HT-29 (cell line): ENCODE data around the gene RANBP1. TPM values are rescaled to one million over a fixed set of nuclear protein-coding genes. Genes with fewer than 3 reads are reported as not detected.

Experiments
- DNase-seq: peaks from one replicate; pipeline ENCODE4 v3.0.0-alpha.2; 2015; ENCODE audit warnings: low spot score
- small RNA-seq: library from RNA; depleted of rRNA; stranded (forward); fragments of <200 nt; gene quantifications from one replicate; pipeline ENCODE3, GENCODE V24; 2014
- total RNA-seq: library from RNA; depleted of rRNA; stranded (reverse); fragments of >200 nt; shearing (Covaris generic); gene quantifications from 2 replicates; pipeline ENCODE4 v1.2.3, GENCODE V29; 2014; rRNA removed

RANBP1 gene
- total RNA-seq, 1 experiment from 2014 or later, result 978 TPM

DNA sequence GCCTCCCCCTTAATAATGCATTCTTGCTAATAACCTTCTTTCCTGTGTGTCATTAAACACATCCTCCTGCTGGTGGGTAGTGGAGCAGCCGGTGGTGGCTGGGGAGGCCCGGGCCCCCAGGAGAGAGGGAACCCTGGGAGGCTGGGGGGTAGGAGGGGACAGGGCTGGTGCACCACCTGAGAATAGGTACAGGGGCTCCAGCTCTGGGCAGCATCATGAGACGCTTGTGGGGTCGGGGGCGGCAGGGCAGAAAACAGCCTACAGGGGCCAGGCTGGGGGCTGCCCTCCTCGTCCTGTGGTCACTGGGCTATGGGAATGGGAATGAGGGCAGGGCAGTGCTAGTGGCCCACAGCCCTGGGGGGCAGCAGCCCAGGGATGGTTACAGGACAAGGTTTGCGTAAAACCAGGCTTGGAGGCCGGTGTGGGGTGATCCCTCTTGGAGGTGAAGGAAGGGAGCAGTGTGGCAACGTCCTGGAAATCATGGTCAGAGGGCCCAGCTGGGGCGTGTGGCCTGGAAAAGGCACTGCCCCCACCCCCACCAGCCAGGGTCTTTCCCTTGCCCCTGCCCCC is 53.4 kb downstream of the RANBP1 start:
- DNase-seq, result no peak

DNA sequence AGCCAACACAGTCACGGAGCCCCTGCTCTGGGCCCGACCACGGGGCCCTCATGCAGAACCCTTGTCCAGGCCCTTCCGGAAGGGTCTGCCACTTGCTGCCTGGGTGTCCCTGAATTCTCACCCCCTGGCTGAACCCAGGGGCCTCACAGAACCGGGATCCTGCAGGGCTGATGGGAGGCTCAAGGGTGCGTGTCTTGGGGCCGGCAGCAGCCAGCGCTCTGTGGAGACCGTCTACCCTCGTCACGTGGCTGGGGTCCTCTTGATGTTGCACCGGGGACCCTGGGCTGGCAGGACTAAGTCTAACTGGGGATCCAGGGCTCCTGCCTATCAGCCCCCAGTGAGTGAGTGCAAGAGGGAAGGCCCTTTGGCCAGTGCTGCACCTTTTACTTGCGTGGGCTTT is 54.3 kb downstream of the RANBP1 start:
- no peak for DNase-seq

DNA sequence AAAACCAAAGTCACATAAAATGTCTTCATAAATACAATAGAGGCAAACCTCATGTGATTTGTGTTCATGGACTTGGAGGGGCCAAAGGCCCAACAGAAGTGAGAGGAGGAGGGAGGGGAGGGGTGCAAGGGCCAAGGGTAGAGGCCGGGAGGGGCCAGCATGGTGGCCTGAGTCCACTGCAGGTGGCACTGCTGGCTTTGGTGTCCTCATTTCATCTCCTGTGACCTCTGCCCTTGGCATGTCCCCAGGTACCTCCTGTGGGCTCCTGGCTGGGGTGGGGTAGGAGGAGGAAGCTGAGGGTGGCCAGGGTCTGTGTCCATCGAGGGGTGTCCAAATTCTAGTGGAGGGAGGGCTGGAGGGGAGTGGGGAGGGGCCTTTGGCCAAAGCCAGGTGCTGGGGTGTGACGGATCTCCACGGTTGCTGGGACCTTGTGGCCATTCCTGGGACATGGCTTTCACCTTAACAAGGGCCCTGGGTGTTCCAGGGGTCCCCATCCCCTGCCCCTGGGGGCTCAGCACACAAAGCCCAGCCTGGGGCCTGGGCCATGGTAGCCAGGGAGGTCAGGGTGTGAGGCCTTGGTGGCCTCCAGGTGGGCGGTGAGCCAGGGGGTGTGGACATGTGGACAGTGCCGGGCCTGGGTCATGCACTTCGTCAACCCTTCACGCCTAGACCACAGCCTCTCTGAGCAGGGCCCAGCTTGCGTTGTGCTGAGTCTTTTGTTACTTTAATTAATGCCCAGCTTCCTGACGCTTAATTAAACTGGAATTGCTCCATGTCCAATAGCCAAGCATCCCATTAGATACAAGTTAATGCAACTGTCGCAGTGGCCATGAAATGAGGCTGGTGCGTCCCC is 55.6 kb downstream of the RANBP1 start:
- DNase-seq, result no peak

DNA sequence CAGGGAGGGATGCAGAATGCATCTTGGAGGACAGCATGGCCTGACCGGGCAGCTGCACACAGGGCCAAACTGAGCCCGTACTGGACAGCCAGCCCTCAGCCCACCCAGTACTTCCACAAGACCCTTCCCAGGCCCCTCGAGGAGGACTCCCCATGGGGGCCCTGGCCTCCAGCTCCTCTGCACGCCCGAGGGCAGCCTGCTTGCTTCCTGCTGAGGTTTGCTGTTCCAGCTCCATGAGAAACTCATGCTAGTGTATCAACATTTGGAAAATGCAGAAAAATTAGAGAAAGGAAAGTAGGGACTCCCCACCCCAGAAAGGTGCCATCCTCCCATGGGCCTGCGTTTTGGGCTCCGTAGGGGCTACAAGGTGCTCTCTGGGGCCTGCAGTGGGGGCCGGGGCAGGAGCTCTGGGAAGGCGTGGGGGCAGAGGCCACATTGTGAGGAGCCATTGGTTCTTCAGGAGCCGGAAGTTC is 56.3 kb downstream of the RANBP1 start:
- DNase-seq, result no peak

DNA sequence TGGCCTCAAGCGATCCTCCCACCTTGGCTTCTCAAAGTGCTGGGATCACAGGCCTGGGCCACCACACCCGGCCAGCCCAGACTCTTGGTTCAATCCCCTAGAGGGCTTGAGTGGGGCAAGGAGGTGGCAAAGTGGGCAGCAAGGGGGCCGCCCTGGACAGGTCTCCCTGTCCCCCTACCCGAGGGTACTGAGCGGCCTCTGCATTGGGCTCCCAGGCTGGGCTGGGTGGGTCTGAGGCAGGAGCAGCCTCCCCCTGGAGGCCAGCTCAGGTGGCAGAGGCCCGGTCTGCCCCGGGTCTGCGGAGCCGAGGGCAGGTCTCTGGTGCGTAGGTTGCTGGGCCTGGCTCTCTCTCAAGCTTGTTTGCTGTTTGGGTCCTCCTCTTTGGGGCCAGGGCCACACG is 57.3 kb downstream of the RANBP1 start:
- no peak for DNase-seq

DNA sequence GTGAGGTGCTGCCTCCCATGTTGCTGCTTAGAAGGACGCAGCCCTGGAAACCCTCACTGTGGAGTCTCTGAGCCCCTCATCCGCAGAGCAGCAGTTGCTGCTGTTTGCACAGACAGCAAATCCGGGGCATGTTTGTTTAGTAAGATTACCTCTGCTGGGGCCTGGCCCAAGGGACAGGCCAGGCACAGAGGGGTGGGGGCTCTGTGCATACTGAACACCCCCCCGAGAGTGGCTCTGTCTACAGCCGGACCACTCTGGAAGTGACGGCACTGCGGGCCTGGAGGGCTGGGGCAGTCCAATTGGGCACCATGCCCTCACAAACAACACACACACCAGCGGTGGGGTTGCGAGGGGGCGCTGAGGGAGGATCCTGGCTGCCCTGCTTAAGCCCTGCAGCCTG is 57.9 kb downstream of the RANBP1 start:
- no peak for DNase-seq

DNA sequence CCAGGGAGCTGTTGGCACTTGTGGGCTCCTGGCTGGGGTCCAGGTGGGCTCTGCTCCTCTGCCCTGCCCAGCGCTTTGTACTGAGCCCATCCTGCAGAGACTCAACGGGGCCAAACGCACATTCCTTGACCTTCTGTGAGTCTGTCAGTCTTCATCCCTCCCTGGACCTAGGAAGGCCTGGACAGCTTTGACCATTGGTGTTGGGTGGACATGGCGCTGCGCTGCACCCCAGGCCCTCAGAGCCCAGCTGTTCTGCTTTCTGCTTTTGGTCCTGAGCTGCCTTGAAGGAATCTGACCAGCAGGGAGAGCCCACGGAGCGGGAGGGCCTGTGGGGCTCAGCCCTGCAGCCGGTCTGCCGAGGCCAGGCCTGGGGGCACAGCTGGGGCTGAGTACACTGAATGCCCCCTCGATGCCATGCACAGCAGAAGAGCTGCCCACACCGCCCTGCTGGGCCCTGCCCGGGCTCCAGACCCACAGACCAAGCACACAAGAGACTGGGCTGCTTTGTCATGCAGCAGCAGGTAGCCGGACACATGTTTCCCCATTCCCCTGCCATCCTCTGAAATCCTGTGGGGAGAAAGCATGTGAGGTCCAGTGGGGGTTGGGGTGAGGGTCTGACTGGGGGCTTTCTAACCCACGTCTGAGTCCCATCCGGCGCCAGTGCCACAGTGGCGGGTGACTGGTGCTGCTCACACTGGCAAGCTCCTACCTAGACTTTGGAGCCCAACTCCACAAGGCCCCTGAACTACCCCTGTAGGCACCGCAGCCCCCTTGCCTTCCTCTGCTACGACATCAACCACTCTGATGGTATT is 59.1 kb downstream of the RANBP1 start:
- peak; percentile 76 for DNase-seq

DNA sequence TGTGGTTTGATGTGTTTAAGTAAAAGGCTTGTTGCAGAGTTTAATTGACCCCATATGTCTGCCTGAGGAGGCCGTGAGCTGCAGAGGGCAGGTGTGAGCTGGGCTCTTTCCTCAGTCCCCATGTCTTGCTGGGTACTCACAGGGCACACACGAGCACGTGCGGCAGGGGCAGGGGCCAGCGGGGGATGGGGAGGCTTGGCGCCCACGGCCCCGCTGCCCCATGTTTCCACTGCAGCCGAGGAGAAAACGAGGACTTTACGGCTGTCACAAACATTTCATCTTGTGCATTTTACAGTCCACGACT is 59.6 kb downstream of the RANBP1 start:
- DNase-seq, result no peak

DNA sequence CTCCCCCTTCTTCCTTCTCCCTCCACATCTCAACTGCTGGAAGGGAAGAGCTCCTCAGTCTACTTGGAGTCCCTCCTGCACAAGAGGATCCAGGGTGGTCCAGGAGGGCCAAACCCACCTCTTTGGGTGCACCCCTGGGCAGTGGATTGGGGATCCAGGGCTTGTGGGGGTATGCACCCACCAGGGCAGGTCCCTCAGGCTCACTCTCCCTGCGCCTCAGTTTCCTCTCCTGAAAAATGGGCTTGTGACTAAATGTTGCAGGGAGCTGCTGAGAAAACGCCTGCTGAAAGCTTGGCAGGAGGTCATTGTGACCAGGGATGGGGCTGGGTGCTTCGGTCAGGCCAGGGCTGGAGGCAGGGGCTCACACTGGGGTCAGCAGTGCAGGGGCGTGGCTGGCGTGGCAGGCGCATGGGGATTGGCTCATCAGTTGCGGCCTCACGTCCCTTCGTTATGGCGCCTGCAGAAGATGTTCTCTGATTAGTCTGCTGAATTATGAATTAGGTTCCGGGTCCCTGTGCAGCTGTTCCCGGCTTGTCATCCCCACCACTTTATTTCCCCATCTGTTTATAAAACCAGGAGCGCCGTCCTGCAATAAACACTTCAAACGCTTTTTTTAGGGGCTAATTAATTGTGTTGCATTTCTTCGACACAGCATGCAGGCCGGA is 60.6 kb downstream of the RANBP1 start:
- DNase-seq, result no peak

Small RNA genes lying within 50 kb of the gene (small RNA-seq; reads per million reads assigned to genes)
- gene MIR6816 (not detected), gene RF00017 (not detected), gene RF00599 (not detected)

Other genes with a start within 250 kb of the RANBP1 start
- 665 and 669 TPM in 2 replicates for gene COMT, start 174.3 kb upstream of the RANBP1 start, total RNA-seq
- gene TXNRD2, start 174.3 kb upstream of the RANBP1 start, total RNA-seq, result 88.4 and 95.8 TPM in 2 replicates
- 211 and 219 TPM in 2 replicates for gene ARVCF, start 99.3 kb upstream of the RANBP1 start, total RNA-seq
- 71.9 and 88.2 TPM in 2 replicates for gene TANGO2, start 95.0 kb upstream of the RANBP1 start, total RNA-seq
- gene DGCR8, start 35.9 kb upstream of the RANBP1 start, total RNA-seq, result 74.9 and 87.2 TPM in 2 replicates
- 241 and 278 TPM in 2 replicates for gene TRMT2A, start 1.1 kb downstream of the RANBP1 start, total RNA-seq
- gene ZDHHC8, start 15.7 kb downstream of the RANBP1 start, total RNA-seq, result 62.9 and 94.8 TPM in 2 replicates
- 0.20 and 0.34 TPM in 2 replicates for gene CCDC188, start 35.0 kb downstream of the RANBP1 start, total RNA-seq
- 41.7 and 45.7 TPM in 2 replicates for gene RTN4R, start 152.2 kb downstream of the RANBP1 start, total RNA-seq
- 132 and 163 TPM in 2 replicates for gene DGCR6L, start 204.0 kb downstream of the RANBP1 start, total RNA-seq